Thymus (tissue), 11 donors: ENCODE data around the gene TMC6. TPM values are rescaled to one million over a fixed set of nuclear protein-coding genes. Genes with fewer than 3 reads are reported as not detected.
A peak's percentile ranks its signal among the peaks of the same experiment; 100 is the strongest.
"Not testable (repeated sequence)": the region's sequence is repeated elsewhere in the genome, so short reads cannot be mapped to it uniquely, and the experiment has no call there.

Experiments
- DNase-seq, 9 donors: peaks; one replicate each; pipeline ENCODE4 v3.0.0-alpha.2; 2013; ENCODE audit warnings: low spot score in 9 of 9, low read depth in 6 of 9, missing footprints in 1 of 9
- H3K27ac ChIP-seq, 2 donors: one replicate each; pipeline ENCODE4 v1.5.1; 2013; ENCODE audit warnings: control low read depth in 1 of 2, low read depth in 1 of 2, low read length in 1 of 2, mild to moderate bottlenecking in 1 of 2, moderate library complexity in 1 of 2
- H3K27me3 ChIP-seq, 2 donors: one replicate each; pipeline ENCODE4 v1.5.1; 2013; ENCODE audit warnings: low read length in 1 of 2; ENCODE audit not compliant: control insufficient read depth in 2 of 2, insufficient read depth in 1 of 2
- H3K36me3 ChIP-seq, 2 donors: one replicate each; pipeline ENCODE4 v1.5.1; 2013; ENCODE audit warnings: low read length in 1 of 2, mild to moderate bottlenecking in 1 of 2, moderate library complexity in 1 of 2; ENCODE audit not compliant: control insufficient read depth in 2 of 2, insufficient read depth in 2 of 2
- H3K4me1 ChIP-seq, 2 donors: one replicate each; pipeline ENCODE4 v1.5.1; 2013; ENCODE audit warnings: low read length in 2 of 2; ENCODE audit not compliant: control insufficient read depth in 2 of 2, insufficient read depth in 2 of 2
- H3K4me3 ChIP-seq, 2 donors: one replicate each; pipeline ENCODE4 v1.5.1; 2013; ENCODE audit warnings: low read length in 2 of 2, control low read depth in 1 of 2, mild to moderate bottlenecking in 1 of 2
- H3K9me3 ChIP-seq, 2 donors: one replicate each; pipeline ENCODE4 v1.5.1; 2013; ENCODE audit warnings: low read length in 1 of 2, mild to moderate bottlenecking in 1 of 2; ENCODE audit not compliant: control insufficient read depth in 2 of 2, insufficient read depth in 1 of 2
- WGBS: extraction: QIAGEN DNeasy Blood & Tissue Kit; methylation state at CpG from one replicate; pipeline ENCODE4 v1.1.7; 2013; 5-methylcytosine and 5-hydroxymethylcytosine counted together
- polyA plus RNA-seq: library from polyadenylated mRNA; stranded (reverse); fragments of 200-250 nt; gene quantifications from one replicate; pipeline ENCODE4 v1.2.3, GENCODE V29; 2013
- total RNA-seq: library from RNA; stranded (reverse); fragments of 120-200 nt; gene quantifications from one replicate; pipeline ENCODE4 v1.2.4, GENCODE V29; 2013
- donor health status: healthy.

Gene TMC6
- total and polyA plus RNA-seq, 2 donors = 83.7 to 174 TPM

GRCh38 chr17:78172249-78173051 is 43.9 kb upstream of the TMC6 start:
- Histone ChIP-seq H3K36me3 (peaks cover 22 to 50% of the 10 kb centered on the region in 2 donors), H3K9me3 (no peaks in the 10 kb centered on the region), H3K27me3 (no peaks in the 10 kb centered on the region), H3K4me3 (no peak overlapping the region), H3K27ac (peak overlapping the region; percentile 64 to 69), H3K4me1 (peaks cover 9 to 65% of the 10 kb centered on the region in 2 donors)
- 69% methylated on average over 19 of the region's 19 CpGs for WGBS
- no peak for DNase-seq

GRCh38 chr17:78171591-78172248 is 43.2 kb upstream of the TMC6 start:
- H3K4me3 ChIP-seq, H3K27me3 ChIP-seq, H3K27ac ChIP-seq, DNase-seq, H3K9me3 ChIP-seq: not testable (repeated sequence)
- H3K4me1 ChIP-seq = peaks cover 9 to 63% of the 10 kb centered on the region in 2 donors
- 95% methylated on average over 19 of the region's 19 CpGs for WGBS
- peaks cover 22 to 50% of the 10 kb centered on the region in 2 donors for H3K36me3 ChIP-seq

GRCh38 chr17:78170692-78171590 is 42.4 kb upstream of the TMC6 start:
- Histone ChIP-seq H3K27me3 (no peaks in the 10 kb centered on the region), H3K4me3 (no peak overlapping the region), H3K9me3 (no peaks in the 10 kb centered on the region), H3K27ac (no peak overlapping the region), H3K4me1 (peaks cover 7 to 61% of the 10 kb centered on the region in 2 donors), H3K36me3 (peaks cover 22 to 46% of the 10 kb centered on the region in 2 donors)
- no peak for DNase-seq
- WGBS = 94% methylated on average over 31 of the region's 31 CpGs

- H3K27ac ChIP-seq = peak overlapping the region; percentile 62 to 88
- peak in 1 of 9 donors; percentile 40 for DNase-seq
- 17% methylated on average over 38 of the region's 38 CpGs for WGBS
- peaks cover 15 to 28% of the 10 kb centered on the region in 2 donors for H3K36me3 ChIP-seq
- peak overlapping the region; percentile 55 to 75 for H3K4me3 ChIP-seq
- H3K9me3 ChIP-seq = no peaks in the 10 kb centered on the region
- peaks cover 7 to 54% of the 10 kb centered on the region in 2 donors for H3K4me1 ChIP-seq
- no peaks in the 10 kb centered on the region for H3K27me3 ChIP-seq
Observed at GRCh38 chr17:78168903-78169793, 40.6 kb upstream of the TMC6 start.

- peak within 1 kb of the TSS; percentile 55 to 75 for H3K4me3 ChIP-seq
- peak in 8 of 9 donors; percentile 66 to 92 (median 76) for DNase-seq
- peaks cover 14 to 20% of the 10 kb centered on the region in 2 donors for H3K36me3 ChIP-seq
- WGBS = under 1% methylated on average over 84 of the region's 84 CpGs
- H3K27ac ChIP-seq = peak within 1 kb of the TSS; percentile 62 to 88
- no peaks in the 10 kb centered on the region for H3K27me3 ChIP-seq
- H3K9me3 ChIP-seq = no peaks in the 10 kb centered on the region
- H3K4me1 ChIP-seq = peaks cover 7 to 46% of the 10 kb centered on the region in 2 donors
Observed at GRCh38 chr17:78168242-78168902, 39.8 kb upstream of the TMC6 start, which contains the start of gene SYNGR2. SYNGR2 (plus strand) TSS chr17:78168581; CDS start chr17:78168617, 36 bp downstream.

GRCh38 chr17:78166416-78166815 is 37.9 kb upstream of the TMC6 start:
- WGBS = 78% methylated on average over 6 of the region's 6 CpGs
- peaks cover 3 to 4% of the 10 kb centered on the region in 2 donors for H3K36me3 ChIP-seq
- no peak overlapping the region for H3K4me3 ChIP-seq
- DNase-seq = no peak
- no peaks in the 10 kb centered on the region for H3K27me3 ChIP-seq
- H3K9me3 ChIP-seq = no peaks in the 10 kb centered on the region
- H3K4me1 ChIP-seq = peaks cover 7 to 27% of the 10 kb centered on the region in 2 donors
- H3K27ac ChIP-seq = no peak overlapping the region

GRCh38 chr17:78164748-78165607 is 36.4 kb upstream of the TMC6 start:
- Histone ChIP-seq H3K36me3 (no peaks in the 10 kb centered on the region), H3K27me3 (no peaks in the 10 kb centered on the region), H3K4me1 (peaks cover 7 to 20% of the 10 kb centered on the region in 2 donors), H3K27ac (no peak overlapping the region), H3K4me3 (no peak overlapping the region), H3K9me3 (no peaks in the 10 kb centered on the region)
- no peak for DNase-seq
- 94% methylated on average over 16 of the region's 16 CpGs for WGBS
